HG03066 (cell line): ENCODE data around the gene PUM1.

Experiments used
- ATAC-seq: cut with Tn5 transposase; IDR thresholded peaks from one replicate; pipeline ENCODE4 v1.9.1; 2021; ENCODE audit warnings: low read depth; ENCODE audit not compliant: unreplicated experiment

Gene PUM1

GRCh38 chr1:31031330-31032143 is 34.0 kb downstream of the PUM1 start:
- no peak for ATAC-seq

- ATAC-seq: no peak
Measured at GRCh38 chr1:31029026-31029425, 36.5 kb downstream of the PUM1 start.

GRCh38 chr1:31027693-31028526 is 37.6 kb downstream of the PUM1 start:
- ATAC-seq: no peak

GRCh38 chr1:31022259-31022658 is 43.3 kb downstream of the PUM1 start:
- ATAC-seq: no peak

GRCh38 chr1:31020007-31020790 is 45.3 kb downstream of the PUM1 start:
- no peak for ATAC-seq

- ATAC-seq: no peak
Measured at GRCh38 chr1:31019401-31019800, 46.1 kb downstream of the PUM1 start.

- ATAC-seq: no peak
Measured at GRCh38 chr1:31016868-31017267, 48.6 kb downstream of the PUM1 start.

- ATAC-seq: peak; percentile 80
Measured at GRCh38 chr1:31013187-31013864, 52.2 kb downstream of the PUM1 start.

GRCh38 chr1:31012210-31012924 is 53.1 kb downstream of the PUM1 start:
- ATAC-seq: no peak

- no peak for ATAC-seq
Measured at GRCh38 chr1:31011719-31012118, 53.8 kb downstream of the PUM1 start.

GRCh38 chr1:31010086-31010989 is 55.2 kb downstream of the PUM1 start:
- ATAC-seq: no peak

GRCh38 chr1:31007462-31007991 is 58.0 kb downstream of the PUM1 start:
- no peak for ATAC-seq

GRCh38 chr1:31006747-31007146 is 58.8 kb downstream of the PUM1 start:
- ATAC-seq: no peak

- no peak for ATAC-seq
Measured at GRCh38 chr1:31005617-31006166, 59.8 kb downstream of the PUM1 start.

GRCh38 chr1:31005198-31005597 is 60.3 kb downstream of the PUM1 start:
- ATAC-seq: no peak

- ATAC-seq: no peak
Measured at GRCh38 chr1:31004231-31004621, 61.3 kb downstream of the PUM1 start.

- no peak for ATAC-seq
Measured at GRCh38 chr1:31003613-31004230, 61.8 kb downstream of the PUM1 start.

GRCh38 chr1:31000301-31000700 is 65.2 kb downstream of the PUM1 start:
- no peak for ATAC-seq
